OCI-LY7 (cell line): ENCODE data around the gene DCLK3. TPM values are rescaled to one million over a fixed set of nuclear protein-coding genes. Genes with fewer than 3 reads are reported as not detected.

Experiments
- BruUV-seq: library from RNA; stranded (reverse); fragments of 400-500 nt; replicated peaks from 2 replicates; lab custom pipeline; 2021; lab: Mats Ljungman, UMichigan
- CTCF ChIA-PET: fragments of 300-600 bp; sonication (Branson Sonifier 250); formaldehyde crosslinking; loops from one replicate; lab custom pipeline; 2022; ENCODE audit warnings: antibody characterized with exemption; ENCODE audit not compliant: unreplicated experiment; lab: Charles Lee
- POLR2A ChIA-PET: fragments of 300-600 bp; sonication (Branson Sonifier 250); formaldehyde crosslinking; loops from one replicate; lab custom pipeline; 2022; ENCODE audit warnings: antibody characterized with exemption; lab: Charles Lee
- DNase-seq: peaks from one replicate; pipeline ENCODE4 v3.0.0-alpha.2; 2015; ENCODE audit warnings: low spot score
- H2AFZ ChIP-seq: fragments of 200-600 bp; sonication (generic), shearing (Covaris generic); 2 replicates; pipeline ENCODE4 v1.6.1; 2014; ENCODE audit warnings: mild to moderate bottlenecking, antibody characterized with exemption, low read length, moderate library complexity
- H3K27ac ChIP-seq: fragments of 200-600 bp; sonication (generic); 2 replicates; pipeline ENCODE4 v1.5.1; 2014; ENCODE audit warnings: mixed run types, low read depth, mild to moderate bottlenecking, moderate library complexity, low read length, inconsistent platforms; ENCODE audit not compliant: poor library complexity, severe bottlenecking
- H3K36me3 ChIP-seq: fragments of 200-600 bp; sonication (generic); 2 replicates; pipeline ENCODE4 v1.6.1; 2014; ENCODE audit warnings: mild to moderate bottlenecking, antibody characterized with exemption, low read length, moderate library complexity, mixed read lengths; ENCODE audit not compliant: insufficient read depth
- H3K4me1 ChIP-seq: fragments of 200-600 bp; sonication (generic); 2 replicates; pipeline ENCODE4 v1.5.1; 2014; ENCODE audit warnings: mild to moderate bottlenecking, low read length; ENCODE audit not compliant: insufficient read depth, poor library complexity, severe bottlenecking
- H3K4me2 ChIP-seq: fragments of 200-600 bp; sonication (generic); 2 replicates; pipeline ENCODE4 v1.6.1; 2014; ENCODE audit warnings: mild to moderate bottlenecking, low read length
- H3K4me3 ChIP-seq: fragments of 200-600 bp; sonication (generic); 2 replicates; pipeline ENCODE4 v1.5.1; 2014; ENCODE audit warnings: mild to moderate bottlenecking, low read depth, low read length; ENCODE audit not compliant: poor library complexity, severe bottlenecking
- H3K79me2 ChIP-seq: fragments of 200-600 bp; sonication (generic); 2 replicates; pipeline ENCODE4 v1.6.1; 2016; ENCODE audit warnings: low read depth, mild to moderate bottlenecking, low read length, moderate library complexity, mixed read lengths; ENCODE audit not compliant: insufficient read depth
- H3K9me2 ChIP-seq: fragments of 200-600 bp; sonication (generic); 2 replicates; pipeline ENCODE4 v1.6.1; 2016; ENCODE audit warnings: mild to moderate bottlenecking, low read length, mixed read lengths; ENCODE audit not compliant: insufficient read depth
- H3K9me3 ChIP-seq: fragments of 200-600 bp; sonication (generic); 2 replicates; pipeline ENCODE4 v1.6.1; 2014; ENCODE audit warnings: mild to moderate bottlenecking, mixed run types, low read length, mixed read lengths
- H4K20me1 ChIP-seq: fragments of 200-600 bp; sonication (generic); 2 replicates; pipeline ENCODE4 v1.6.1; 2014; ENCODE audit warnings: mild to moderate bottlenecking, antibody characterized with exemption, low read length, moderate library complexity, mixed read lengths; ENCODE audit not compliant: insufficient read depth
- CTCF ChIP-seq: fragments of 200-600 bp; sonication (generic); conservative IDR thresholded peaks from 2 replicates; pipeline ENCODE4 v1.5.1; 2014; ENCODE audit warnings: mild to moderate bottlenecking, antibody characterized with exemption, low read length, moderate library complexity, mixed read lengths
- EZH2phosphoT487 ChIP-seq: fragments of 200-600 bp; sonication (generic); IDR thresholded peaks from 2 replicates; pipeline ENCODE4 v1.6.1; 2018; ENCODE audit warnings: low read depth, borderline replicate concordance, mild to moderate bottlenecking, mixed run types, antibody characterized with exemption, low read length, moderate library complexity, mixed read lengths
- intact Hi-C: fragments of 100-400 bp; cut with micrococcal nuclease; formaldehyde crosslinking; loops from one replicate; pipeline ENCODE4 v1.10.0; 2022; ENCODE audit not compliant: unreplicated experiment
- total RNA-seq, 2 experiments: library from RNA; depleted of rRNA in 1 of 2; stranded (reverse); fragments of >200 nt in 1 of 2; shearing (Covaris generic) in 1 of 2; gene quantifications; 2 replicates each; pipeline ENCODE4 v1.2.3, GENCODE V29; 2014 to 2022

DCLK3 gene
- total RNA-seq, 2 experiments from 2014 or later = not detected

- H3K9me2 ChIP-seq = no peaks in the 10 kb centered on the region
- H3K27ac ChIP-seq = no peak overlapping the region
- H3K79me2 ChIP-seq = no peaks in the 10 kb centered on the region
- no peak for DNase-seq
- H4K20me1 ChIP-seq = no peaks in the 10 kb centered on the region
- H2AFZ ChIP-seq = no peak overlapping the region
- H3K36me3 ChIP-seq = no peaks in the 10 kb centered on the region
- ChIA-PET POLR2A (interaction anchor here (0.6 to 1.2 kb wide), 2 partner anchors 12 to 321 kb away, joined by 3 read pairs; no protein-coding TSS in a partner anchor), CTCF (no interaction called here)
- TF ChIP-seq EZH2phosphoT487 = no peak
- TF ChIP-seq CTCF = no peak
- H3K9me3 ChIP-seq = no peaks in the 10 kb centered on the region
- no peak overlapping the region for H3K4me3 ChIP-seq
- H3K4me2 ChIP-seq = no peak overlapping the region
- intact Hi-C loops = no loop called here
- H3K4me1 ChIP-seq = no peaks in the 10 kb centered on the region
- BruUV-seq = no TSS peak
Measured at GRCh38 chr3:36812240-36812639, 47.9 kb upstream of the DCLK3 start.

- TF ChIP-seq EZH2phosphoT487 (no peak), CTCF (no peak)
- Histone ChIP-seq H3K4me1 (no peaks in the 10 kb centered on the region), H4K20me1 (no peaks in the 10 kb centered on the region), H3K4me3 (no peak overlapping the region), H3K9me2 (no peaks in the 10 kb centered on the region), H3K27ac (no peak overlapping the region), H2AFZ (no peak overlapping the region), H3K36me3 (no peaks in the 10 kb centered on the region), H3K4me2 (no peak overlapping the region), H3K9me3 (no peaks in the 10 kb centered on the region), H3K79me2 (no peaks in the 10 kb centered on the region)
- ChIA-PET CTCF (no interaction called here), POLR2A (interaction anchor here (0.6 to 1.2 kb wide), 3 partner anchors 12 to 321 kb away, joined by 3 read pairs; no protein-coding TSS in a partner anchor)
- intact Hi-C loops = no loop called here
- BruUV-seq = no TSS peak
- no peak for DNase-seq
Measured at GRCh38 chr3:36811768-36812167, 47.4 kb upstream of the DCLK3 start.

DNA sequence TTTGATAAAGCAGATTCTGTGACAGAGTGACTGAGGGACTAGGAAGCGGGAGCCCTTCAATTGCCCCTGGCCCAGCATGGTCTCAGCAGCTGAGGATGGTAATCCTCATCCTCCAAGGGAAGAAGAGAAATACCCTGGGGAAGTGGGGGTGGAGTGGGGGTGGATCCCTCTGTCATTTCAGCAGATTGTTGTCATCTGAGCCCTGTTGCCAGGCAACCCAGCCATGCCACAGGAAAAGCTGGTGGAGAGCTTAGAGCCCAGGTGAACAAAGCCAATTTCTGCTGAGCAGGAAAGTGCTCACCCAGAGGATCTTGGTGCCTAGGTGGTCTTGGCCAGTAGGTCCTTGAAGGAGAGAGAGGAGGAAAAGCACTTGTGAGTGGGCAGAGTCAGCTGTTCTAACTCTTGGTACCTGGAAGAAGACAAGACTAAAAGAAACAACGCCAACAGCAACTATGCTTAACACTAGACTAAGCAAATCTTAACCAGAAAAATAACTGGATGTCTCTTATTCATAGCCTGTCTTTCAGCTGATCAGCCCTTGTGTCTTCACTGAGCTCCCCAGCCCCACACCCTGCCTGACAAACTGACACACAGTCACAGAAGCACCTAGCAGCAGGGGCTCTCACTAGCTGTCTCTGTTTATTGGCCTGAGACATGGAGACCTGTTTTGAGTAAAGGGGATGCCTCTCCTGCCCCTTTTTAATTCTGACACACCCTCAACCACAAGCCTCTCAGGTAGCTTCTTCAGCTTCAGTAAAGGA, 40.1 kb upstream of the DCLK3 start:
- no peaks in the 10 kb centered on the region for H3K9me2 ChIP-seq
- H3K9me3 ChIP-seq = 0 out of 2 replicates have a peak, but pooled peaks cover 7% of the 10 kb centered on the region
- BruUV-seq = no TSS peak
- H4K20me1 ChIP-seq = no peaks in the 10 kb centered on the region
- H3K36me3 ChIP-seq = no peaks in the 10 kb centered on the region
- no peak for DNase-seq
- ChIA-PET CTCF (interaction anchor here (0.9 kb wide), 1 partner anchor 11 kb away, joined by 4 read pairs; no protein-coding TSS in a partner anchor), POLR2A (interaction anchor here (0.6 kb wide), 2 partner anchors 135 to 462 kb away, joined by 5 read pairs; no protein-coding TSS in a partner anchor)
- H3K4me2 ChIP-seq = no peak overlapping the region
- no peaks in the 10 kb centered on the region for H3K79me2 ChIP-seq
- H3K27ac ChIP-seq = no peak overlapping the region
- no peak overlapping the region for H3K4me3 ChIP-seq
- TF ChIP-seq EZH2phosphoT487 (no peak), CTCF (no peak)
- intact Hi-C loops = no loop called here
- no peak overlapping the region for H2AFZ ChIP-seq
- H3K4me1 ChIP-seq = no peaks in the 10 kb centered on the region
